GM23248 (cell line): ENCODE measurements around the gene DDX23. TPM values are rescaled to one million over a fixed set of nuclear protein-coding genes. Genes with fewer than 3 reads are reported as not detected.

ENCODE experiments used
- DNase-seq: peaks from one replicate; pipeline ENCODE4 v3.0.0-alpha.2; 2015
- H2AFZ ChIP-seq: fragments of 200-600 bp; sonication (generic); 2 replicates; pipeline ENCODE4 v1.6.1; 2016; ENCODE audit warnings: antibody characterized with exemption
- H3F3A ChIP-seq: fragments of 200-600 bp; sonication (generic); 2 replicates; pipeline ENCODE4 v1.6.1; 2016; ENCODE audit warnings: mild to moderate bottlenecking, antibody characterized with exemption, mixed run types; ENCODE audit not compliant: insufficient read depth
- H3K27ac ChIP-seq: fragments of 200-600 bp; sonication (generic); 2 replicates; pipeline ENCODE4 v1.5.1; 2016; ENCODE audit warnings: mild to moderate bottlenecking
- H3K27me3 ChIP-seq: fragments of 200-600 bp; sonication (generic); replicated peaks from 2 replicates; pipeline ENCODE4 v1.6.1; 2016; ENCODE audit warnings: mild to moderate bottlenecking; ENCODE audit not compliant: insufficient read depth
- H3K36me3 ChIP-seq: fragments of 200-600 bp; sonication (generic); 2 replicates; pipeline ENCODE4 v1.6.1; 2016; ENCODE audit warnings: low read depth, mild to moderate bottlenecking
- H3K4me1 ChIP-seq: fragments of 200-600 bp; sonication (generic); 2 replicates; pipeline ENCODE4 v1.6.1; 2016; ENCODE audit warnings: mild to moderate bottlenecking; ENCODE audit not compliant: insufficient read depth
- H3K4me2 ChIP-seq: fragments of 200-600 bp; sonication (generic); one replicate; pipeline ENCODE4 v1.6.1; 2016; ENCODE audit warnings: mild to moderate bottlenecking; ENCODE audit not compliant: unreplicated experiment
- H3K4me3 ChIP-seq: fragments of 200-600 bp; sonication (generic); 2 replicates; pipeline ENCODE4 v1.5.1; 2016; ENCODE audit warnings: mild to moderate bottlenecking
- H3K79me2 ChIP-seq: fragments of 200-600 bp; sonication (generic); 2 replicates; pipeline ENCODE4 v1.6.1; 2016; ENCODE audit warnings: mild to moderate bottlenecking; ENCODE audit not compliant: insufficient read depth
- H3K9ac ChIP-seq: fragments of 200-600 bp; sonication (generic); 2 replicates; pipeline ENCODE4 v1.6.1; 2016; ENCODE audit warnings: mild to moderate bottlenecking
- H3K9me2 ChIP-seq: fragments of 200-600 bp; sonication (generic); 2 replicates; pipeline ENCODE4 v1.6.1; 2016; ENCODE audit warnings: mixed run types, mild to moderate bottlenecking, moderate library complexity; ENCODE audit not compliant: insufficient read depth
- H3K9me3 ChIP-seq: fragments of 200-600 bp; sonication (generic); one replicate; pipeline ENCODE4 v1.6.1; 2017; ENCODE audit warnings: low read depth
- H4K20me1 ChIP-seq: fragments of 200-600 bp; sonication (generic); 2 replicates; pipeline ENCODE4 v1.6.0; 2016; ENCODE audit not compliant: insufficient read depth
- EZH2 ChIP-seq: fragments of 200-600 bp; sonication (generic); IDR thresholded peaks from 2 replicates; pipeline ENCODE4 v1.6.1; 2018; ENCODE audit warnings: antibody characterized with exemption, mild to moderate bottlenecking; ENCODE audit not compliant: insufficient read depth, poor library complexity, severe bottlenecking
- EZH2phosphoT487 ChIP-seq: fragments of 200-600 bp; sonication (generic); IDR thresholded peaks from 2 replicates; pipeline ENCODE4 v1.6.1; 2018; ENCODE audit warnings: antibody characterized with exemption, moderate library complexity, mild to moderate bottlenecking, low read depth; ENCODE audit not compliant: insufficient read depth
- WGBS, 2 experiments: methylation state at CpG; one replicate each; pipeline ENCODE4 v1.1.6; 2015 to 2017; ENCODE audit warnings: low lambda C conversion rate in 2 of 2, low coverage in 1 of 2; ENCODE audit errors: missing lambda C conversion rate in 2 of 2; 5-methylcytosine and 5-hydroxymethylcytosine counted together
- in situ Hi-C: fragments of 300-500 bp; cut with MboI; formaldehyde crosslinking; loops from 2 replicates; pipeline ENCODE4 v1.15.0; 2020
- polyA plus RNA-seq: library from polyadenylated mRNA; unstranded; fragments of >200 nt; fragmentation: Nextera tagmentation; extraction: Ambion mirVana; gene quantifications from 2 replicates; pipeline ENCODE4 v1.2.1, GENCODE V29; 2016
- total RNA-seq: library from RNA; depleted of rRNA; stranded (reverse); fragments of >200 nt; shearing (Covaris generic); gene quantifications from 2 replicates; pipeline ENCODE4 v1.2.3, GENCODE V29; 2014

Gene DDX23
- total and polyA plus RNA-seq, 2 experiments from 2014 or later: 32.1 to 56.5 TPM

- DNase-seq: no peak
- Histone ChIP-seq H3K9ac (peak overlapping the region; percentile 82; the same call in 1 of the 2 replicates), H3K4me3 (peak overlapping the region; percentile 94), H3K9me2 (no peaks in the 10 kb centered on the region), H3K79me2 (peaks cover 53% of the 10 kb centered on the region), H3K4me1 (peaks cover 9% of the 10 kb centered on the region; the same call in 1 of the 2 replicates), H3K36me3 (no peaks in the 10 kb centered on the region; the same call in 1 of the 2 replicates), H3K9me3 (no peaks in the 10 kb centered on the region), H3K4me2 (peak overlapping the region; percentile 85), H3K27ac (no peak overlapping the region), H3K27me3 (no peaks in the 10 kb centered on the region), H4K20me1 (no peaks in the 10 kb centered on the region), H3F3A (no peaks in the 10 kb centered on the region), H2AFZ (no peak overlapping the region)
- TF ChIP-seq EZH2phosphoT487: no peak
- no peak for TF ChIP-seq EZH2
- in situ Hi-C loops: no loop called here
- WGBS, 2 experiments: 31 to 33% methylated on average over 7 of the region's 7 CpGs
Observed at GRCh38 chr12:48786591-48787544, 65.1 kb downstream of the DDX23 start.

GRCh38 chr12:48783432-48783831 lies 68.5 kb downstream of the DDX23 start:
- Histone ChIP-seq H3F3A (no peaks in the 10 kb centered on the region), H3K79me2 (peaks cover 49% of the 10 kb centered on the region), H4K20me1 (no peaks in the 10 kb centered on the region), H3K9me2 (no peaks in the 10 kb centered on the region), H3K27ac (no peak overlapping the region), H3K4me2 (no peak overlapping the region), H3K27me3 (no peaks in the 10 kb centered on the region), H3K9ac (no peak overlapping the region), H3K4me1 (peaks cover 9% of the 10 kb centered on the region; the same call in 1 of the 2 replicates), H2AFZ (no peak overlapping the region), H3K36me3 (no peaks in the 10 kb centered on the region; the same call in 1 of the 2 replicates), H3K4me3 (no peak overlapping the region), H3K9me3 (no peaks in the 10 kb centered on the region)
- 94 to 98% methylated on average over 4 of the region's 4 CpGs for WGBS, 2 experiments
- no peak for DNase-seq
- in situ Hi-C loops: no loop called here
- TF ChIP-seq EZH2 (no peak), EZH2phosphoT487 (no peak)

GRCh38 chr12:48782457-48783395 lies 69.2 kb downstream of the DDX23 start:
- in situ Hi-C loops: no loop called here
- H3F3A ChIP-seq: no peaks in the 10 kb centered on the region

More at GRCh38 chr12:48782457-48783395, 69.2 kb downstream of the DDX23 start:
- H3K79me2 ChIP-seq: peaks cover 42% of the 10 kb centered on the region
- H3K27me3 ChIP-seq: no peaks in the 10 kb centered on the region
- no peak overlapping the region for H3K4me2 ChIP-seq
- no peaks in the 10 kb centered on the region; the same call in 1 of the 2 replicates for H3K36me3 ChIP-seq
- no peak for TF ChIP-seq EZH2
- TF ChIP-seq EZH2phosphoT487: no peak
- H3K4me3 ChIP-seq: no peak overlapping the region
- no peaks in the 10 kb centered on the region for H3K9me3 ChIP-seq
- H3K27ac ChIP-seq: no peak overlapping the region
- DNase-seq: no peak
- no peak overlapping the region for H3K9ac ChIP-seq
- H4K20me1 ChIP-seq: no peaks in the 10 kb centered on the region
- WGBS, 2 experiments: 91% methylated on average over 58 to 62 of the region's 63 CpGs
- peaks cover 7% of the 10 kb centered on the region; the same call in 1 of the 2 replicates for H3K4me1 ChIP-seq
- H2AFZ ChIP-seq: no peak overlapping the region
- H3K9me2 ChIP-seq: no peaks in the 10 kb centered on the region
